Urinary bladder (tissue), 4 donors: Measurements from ENCODE around the gene CEP290. TPM values are rescaled to one million over a fixed set of nuclear protein-coding genes. Genes with fewer than 3 reads are reported as not detected.

Source experiments
- DNase-seq: peaks from one replicate; pipeline ENCODE4 v3.0.0-alpha.2; 2015; ENCODE audit errors: extremely low spot score
- H3K27ac ChIP-seq: one replicate; pipeline ENCODE4 v1.5.1; 2013; ENCODE audit warnings: low read depth, mild to moderate bottlenecking, moderate library complexity
- H3K36me3 ChIP-seq: one replicate; pipeline ENCODE4 v1.6.1; 2013; ENCODE audit warnings: mild to moderate bottlenecking, moderate library complexity; ENCODE audit not compliant: insufficient read depth
- H3K4me1 ChIP-seq: one replicate; pipeline ENCODE4 v1.6.1; 2013; ENCODE audit warnings: mild to moderate bottlenecking, moderate library complexity; ENCODE audit not compliant: insufficient read depth
- H3K4me3 ChIP-seq: one replicate; pipeline ENCODE4 v1.5.1; 2013; ENCODE audit warnings: low read depth, low read length
- WGBS: extraction: QIAGEN DNeasy Blood & Tissue Kit; methylation state at CpG from one replicate; pipeline ENCODE4 v1.1.7; 2013; 5-methylcytosine and 5-hydroxymethylcytosine counted together
- polyA plus RNA-seq: library from polyadenylated mRNA; stranded (reverse); fragments of 200-250 nt; gene quantifications from one replicate; pipeline ENCODE4 v1.2.3, GENCODE V29; 2013
- total RNA-seq: library from RNA; depleted of rRNA; stranded (reverse); fragments of >200 nt; gene quantifications from one replicate; pipeline ENCODE4 v1.2.3, GENCODE V29; 2014
- donor health status: healthy with polysubstance abuse.
- donor health status: healthy.

Gene CEP290
- total and polyA plus RNA-seq, 2 donors: 6.7 to 69.6 TPM

GRCh38 chr12:88127855-88128254, 14.0 kb downstream of the CEP290 start:
- 97% methylated on average over 3 of the region's 3 CpGs for WGBS
- H3K4me3 ChIP-seq: no peak overlapping the region
- H3K4me1 ChIP-seq: no peaks in the 10 kb centered on the region
- no peak for DNase-seq
- H3K36me3 ChIP-seq: peaks cover 4% of the 10 kb centered on the region
- no peak overlapping the region for H3K27ac ChIP-seq

GRCh38 chr12:88127099-88127498, 14.8 kb downstream of the CEP290 start:
- H3K36me3 ChIP-seq: peaks cover 5% of the 10 kb centered on the region
- no peak for DNase-seq
- no peak overlapping the region for H3K4me3 ChIP-seq
- no peaks in the 10 kb centered on the region for H3K4me1 ChIP-seq
- WGBS: 97% methylated on average over 3 of the region's 3 CpGs
- H3K27ac ChIP-seq: no peak overlapping the region

GRCh38 chr12:88122666-88123065, 19.2 kb downstream of the CEP290 start:
- no peaks in the 10 kb centered on the region for H3K4me1 ChIP-seq
- H3K27ac ChIP-seq: no peak overlapping the region
- WGBS: 84% methylated on average over 4 of the region's 4 CpGs
- DNase-seq: no peak
- H3K4me3 ChIP-seq: no peak overlapping the region
- H3K36me3 ChIP-seq: peaks cover 5% of the 10 kb centered on the region

- H3K4me1 ChIP-seq: no peaks in the 10 kb centered on the region
- no peak overlapping the region for H3K27ac ChIP-seq
- DNase-seq: no peak
- H3K36me3 ChIP-seq: peaks cover 2% of the 10 kb centered on the region
- 65% methylated on average over 3 of the region's 3 CpGs for WGBS
- no peak overlapping the region for H3K4me3 ChIP-seq
These were observed 28.0 kb downstream of the CEP290 start for GRCh38 chr12:88113871-88114270.

GRCh38 chr12:88111074-88111652, 30.7 kb downstream of the CEP290 start:
- peaks cover 2% of the 10 kb centered on the region for H3K36me3 ChIP-seq
- WGBS: 10% methylated on average over 1 of the region's 1 CpG
- no peak overlapping the region for H3K4me3 ChIP-seq
- H3K4me1 ChIP-seq: no peaks in the 10 kb centered on the region
- H3K27ac ChIP-seq: no peak overlapping the region
- DNase-seq: peak; percentile 2

- Histone ChIP-seq H3K36me3 (peaks cover 2% of the 10 kb centered on the region), H3K4me1 (no peaks in the 10 kb centered on the region), H3K27ac (no peak overlapping the region), H3K4me3 (no peak overlapping the region)
- 96% methylated on average over 2 of the region's 2 CpGs for WGBS
- DNase-seq: no peak
These were observed 33.9 kb downstream of the CEP290 start for GRCh38 chr12:88108021-88108420.

- Histone ChIP-seq H3K27ac (no peak overlapping the region), H3K36me3 (peaks cover 3% of the 10 kb centered on the region), H3K4me3 (no peak overlapping the region), H3K4me1 (no peaks in the 10 kb centered on the region)
- WGBS: 97% methylated on average over 4 of the region's 4 CpGs
- no peak for DNase-seq
These were observed 48.3 kb downstream of the CEP290 start for GRCh38 chr12:88093573-88093972.

- no peaks in the 10 kb centered on the region for H3K4me1 ChIP-seq
- H3K27ac ChIP-seq: no peak overlapping the region
- no peak overlapping the region for H3K4me3 ChIP-seq
- DNase-seq: no peak
- H3K36me3 ChIP-seq: peaks cover 3% of the 10 kb centered on the region
These were observed 49.1 kb downstream of the CEP290 start for GRCh38 chr12:88092771-88093170.

- Histone ChIP-seq H3K4me1 (no peaks in the 10 kb centered on the region), H3K4me3 (no peak overlapping the region), H3K27ac (no peak overlapping the region), H3K36me3 (peaks cover 4% of the 10 kb centered on the region)
- DNase-seq: no peak
- WGBS: 91% methylated on average over 4 of the region's 4 CpGs
These were observed 57.7 kb downstream of the CEP290 start for GRCh38 chr12:88084210-88084609.

GRCh38 chr12:88083634-88084033, 58.3 kb downstream of the CEP290 start:
- Histone ChIP-seq H3K4me3 (no peak overlapping the region), H3K27ac (no peak overlapping the region), H3K4me1 (no peaks in the 10 kb centered on the region), H3K36me3 (peaks cover 4% of the 10 kb centered on the region)
- 94% methylated on average over 3 of the region's 3 CpGs for WGBS
- DNase-seq: no peak

GRCh38 chr12:88081247-88081646, 60.6 kb downstream of the CEP290 start:
- Histone ChIP-seq H3K4me3 (no peak overlapping the region), H3K27ac (no peak overlapping the region), H3K4me1 (no peaks in the 10 kb centered on the region), H3K36me3 (peaks cover 4% of the 10 kb centered on the region)
- no peak for DNase-seq

GRCh38 chr12:88067301-88067700, 74.6 kb downstream of the CEP290 start:
- no peak overlapping the region for H3K4me3 ChIP-seq
- no peaks in the 10 kb centered on the region for H3K4me1 ChIP-seq
- DNase-seq: no peak
- H3K27ac ChIP-seq: no peak overlapping the region
- peaks cover 1% of the 10 kb centered on the region for H3K36me3 ChIP-seq
- WGBS: 94% methylated on average over 9 of the region's 9 CpGs

GRCh38 chr12:88063375-88063774, 78.5 kb downstream of the CEP290 start:
- no peaks in the 10 kb centered on the region for H3K36me3 ChIP-seq
- 83% methylated on average over 2 of the region's 2 CpGs for WGBS

GRCh38 chr12:88062474-88062873, 79.4 kb downstream of the CEP290 start:
- Histone ChIP-seq H3K27ac (no peak overlapping the region), H3K4me3 (no peak overlapping the region), H3K4me1 (no peaks in the 10 kb centered on the region), H3K36me3 (peaks cover 2% of the 10 kb centered on the region)
- no peak for DNase-seq
- 81% methylated on average over 1 of the region's 1 CpG for WGBS

More at GRCh38 chr12:88063375-88063774, 78.5 kb downstream of the CEP290 start:
- Histone ChIP-seq H3K4me3 (no peak overlapping the region), H3K27ac (no peak overlapping the region), H3K4me1 (no peaks in the 10 kb centered on the region)
- no peak for DNase-seq

GRCh38 chr12:88058719-88059077, 83.2 kb downstream of the CEP290 start:
- Histone ChIP-seq H3K36me3 (peaks cover 5% of the 10 kb centered on the region), H3K27ac (no peak overlapping the region), H3K4me1 (no peaks in the 10 kb centered on the region), H3K4me3 (no peak overlapping the region)
- no peak for DNase-seq
- 75% methylated on average over 1 of the region's 1 CpG for WGBS
